Measurements from ENCODE around the gene PRKD2. TPM values are rescaled to one million over a fixed set of nuclear protein-coding genes. Genes with fewer than 3 reads are reported as not detected.

Gene PRKD2
- total RNA-seq, 1 experiment from 2014 or later: 100 TPM

GRCh38 chr19:46737761-46738171 is 20.9 kb upstream of the PRKD2 start:
- Mint-ChIP-seq H3K4me1 (peaks cover 19% of the 10 kb centered on the region), H3K36me3 (peaks cover 36% of the 10 kb centered on the region), H3K27me3 (ENCODE audit: low read depth) (no peaks in the 10 kb centered on the region), H3K27ac (peak overlapping the region; percentile 56; the same call in 1 of the 2 replicates), H3K9me3 (no peaks in the 10 kb centered on the region), H3K4me3 (no peak overlapping the region)
- POLR2A ChIA-PET: no interaction called here
- ATAC-seq (no peak), DNase-seq (ENCODE audit: low spot score) (no peak)
- CTCF ChIA-PET: interaction anchor here (1.4 to 1.8 kb wide), 3 partner anchors 9 to 29 kb away, joined by 3 to 6 read pairs (median 4); no protein-coding TSS in a partner anchor
- TF ChIP-seq ZNF671 (CRISPR knock-in tag; IDR thresholded peaks at IDR 0.05): no peak
- TF ChIP-seq ZNF512 (CRISPR knock-in tag; IDR thresholded peaks at IDR 0.05; ENCODE audit: borderline replicate concordance): no peak
- no peak for TF ChIP-seq CREM (CRISPR knock-in tag; IDR thresholded peaks at IDR 0.05)
- TF ChIP-seq SMAD3 (CRISPR knock-in tag; IDR thresholded peaks at IDR 0.05; ENCODE audit: borderline replicate concordance): no peak
- no peak for TF ChIP-seq GRHL2 (CRISPR knock-in tag; IDR thresholded peaks at IDR 0.05; ENCODE audit: insufficient replicate concordance, severe bottlenecking)
- no peak for TF ChIP-seq TEAD4 (CRISPR knock-in tag; IDR thresholded peaks at IDR 0.05)

- POLR2A ChIA-PET: interaction anchor here (0.6 kb wide), 1 partner anchor 8 kb away, joined by 3 read pairs; the partner anchor contains the start of gene FKRP
- no peak for TF ChIP-seq ZBTB43 (CRISPR knock-in tag; IDR thresholded peaks at IDR 0.05)
- no peak for TF ChIP-seq NR3C1 (CRISPR knock-in tag; conservative IDR thresholded peaks at IDR 0.05; ENCODE audit: low read depth)
- no peak for TF ChIP-seq ZNF671 (CRISPR knock-in tag; IDR thresholded peaks at IDR 0.05)
- TF ChIP-seq GTF2I (CRISPR knock-in tag; conservative IDR thresholded peaks at IDR 0.05): no peak
- TF ChIP-seq IRF1 (CRISPR knock-in tag; IDR thresholded peaks at IDR 0.05): no peak
- TF ChIP-seq IRF2 (CRISPR knock-in tag; IDR thresholded peaks at IDR 0.05; ENCODE audit: borderline replicate concordance, low read depth): no peak
- no peak for TF ChIP-seq KAT7 (CRISPR knock-in tag; IDR thresholded peaks at IDR 0.05; ENCODE audit: borderline replicate concordance)
- no peak for TF ChIP-seq MXD4 (CRISPR knock-in tag; IDR thresholded peaks at IDR 0.05; ENCODE audit: borderline replicate concordance)
- no peak for TF ChIP-seq E2F1 (CRISPR knock-in tag; IDR thresholded peaks at IDR 0.05)
- no peak for TF ChIP-seq HMGA2 (CRISPR knock-in tag; IDR thresholded peaks at IDR 0.05)
- CTCF ChIA-PET: interaction anchor here (1.4 to 1.8 kb wide), 3 partner anchors 8 to 29 kb away, joined by 3 to 6 read pairs (median 4); no protein-coding TSS in a partner anchor
- H3K27ac Mint-ChIP-seq: peak overlapping the region; percentile 56; the same call in 1 of the 2 replicates
- ATAC-seq: no peak
- H3K4me3 Mint-ChIP-seq: no peak overlapping the region
- H3K9me3 Mint-ChIP-seq: no peaks in the 10 kb centered on the region
- H3K27me3 Mint-ChIP-seq (ENCODE audit: low read depth): no peaks in the 10 kb centered on the region
- H3K4me1 Mint-ChIP-seq: peaks cover 17% of the 10 kb centered on the region
- DNase-seq (ENCODE audit: low spot score): no peak
- peaks cover 36% of the 10 kb centered on the region for H3K36me3 Mint-ChIP-seq
Observed at GRCh38 chr19:46737298-46737654, 20.4 kb upstream of the PRKD2 start.

- Mint-ChIP-seq H3K4me3 (no peak overlapping the region), H3K36me3 (peaks cover 42% of the 10 kb centered on the region), H3K9me3 (no peaks in the 10 kb centered on the region), H3K27me3 (ENCODE audit: low read depth) (no peaks in the 10 kb centered on the region), H3K27ac (no peak overlapping the region), H3K4me1 (peaks cover 11% of the 10 kb centered on the region)
- DNase-seq (ENCODE audit: low spot score) (no peak), ATAC-seq (no peak)
- ChIA-PET POLR2A (interaction anchor here (0.6 kb wide), 1 partner anchor 9 kb away, joined by 3 read pairs; the partner anchor contains the start of gene FKRP), CTCF (interaction anchor here (1.4 to 1.8 kb wide), 3 partner anchors 8 to 30 kb away, joined by 3 to 6 read pairs (median 4); no protein-coding TSS in a partner anchor)
- no peak for TF ChIP-seq SMAD3 (CRISPR knock-in tag; IDR thresholded peaks at IDR 0.05; ENCODE audit: borderline replicate concordance)
- TF ChIP-seq ZBTB43 (CRISPR knock-in tag; IDR thresholded peaks at IDR 0.05): no peak
- no peak for TF ChIP-seq ZNF138 (CRISPR knock-in tag; conservative IDR thresholded peaks at IDR 0.05)
- TF ChIP-seq ZNF281 (CRISPR knock-in tag; IDR thresholded peaks at IDR 0.05): no peak
- no peak for TF ChIP-seq NR2C2 (CRISPR knock-in tag; IDR thresholded peaks at IDR 0.05)
- TF ChIP-seq CREB1 (CRISPR knock-in tag; IDR thresholded peaks at IDR 0.05): no peak
Observed at GRCh38 chr19:46736531-46737297, 19.8 kb upstream of the PRKD2 start.
